HG03521 (cell line): Measurements from ENCODE around the gene CYP19A1.
"Not testable (repeated sequence)": the region's sequence is repeated elsewhere in the genome, so short reads cannot be mapped to it uniquely, and the experiment has no call there.

Experiments
- ATAC-seq: cut with Tn5 transposase; IDR thresholded peaks from one replicate; pipeline ENCODE4 v1.9.1; 2021; ENCODE audit warnings: mild to moderate bottlenecking, moderate library complexity; ENCODE audit not compliant: unreplicated experiment

CYP19A1 gene

DNA sequence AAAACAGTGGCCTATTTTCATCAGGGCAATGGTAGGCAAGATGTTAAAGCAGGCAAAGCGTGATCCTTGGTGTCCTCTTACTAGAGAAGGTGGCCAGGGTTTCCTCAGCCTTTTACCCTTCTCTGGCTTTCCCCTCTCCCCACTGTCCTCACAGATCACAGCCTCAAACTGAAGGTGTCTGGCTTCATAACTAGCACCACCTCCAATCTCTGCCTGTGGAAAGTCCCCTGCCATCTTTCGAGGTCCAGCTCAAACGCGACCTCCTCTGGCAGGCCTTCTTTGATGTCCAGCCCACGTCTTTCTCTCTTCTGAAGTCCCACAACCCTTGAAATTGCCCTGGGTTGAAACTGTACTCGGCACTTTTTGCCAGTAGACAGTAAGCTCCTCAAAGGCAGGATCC, 35.9 kb downstream of the CYP19A1 start:
- no peak for ATAC-seq

DNA sequence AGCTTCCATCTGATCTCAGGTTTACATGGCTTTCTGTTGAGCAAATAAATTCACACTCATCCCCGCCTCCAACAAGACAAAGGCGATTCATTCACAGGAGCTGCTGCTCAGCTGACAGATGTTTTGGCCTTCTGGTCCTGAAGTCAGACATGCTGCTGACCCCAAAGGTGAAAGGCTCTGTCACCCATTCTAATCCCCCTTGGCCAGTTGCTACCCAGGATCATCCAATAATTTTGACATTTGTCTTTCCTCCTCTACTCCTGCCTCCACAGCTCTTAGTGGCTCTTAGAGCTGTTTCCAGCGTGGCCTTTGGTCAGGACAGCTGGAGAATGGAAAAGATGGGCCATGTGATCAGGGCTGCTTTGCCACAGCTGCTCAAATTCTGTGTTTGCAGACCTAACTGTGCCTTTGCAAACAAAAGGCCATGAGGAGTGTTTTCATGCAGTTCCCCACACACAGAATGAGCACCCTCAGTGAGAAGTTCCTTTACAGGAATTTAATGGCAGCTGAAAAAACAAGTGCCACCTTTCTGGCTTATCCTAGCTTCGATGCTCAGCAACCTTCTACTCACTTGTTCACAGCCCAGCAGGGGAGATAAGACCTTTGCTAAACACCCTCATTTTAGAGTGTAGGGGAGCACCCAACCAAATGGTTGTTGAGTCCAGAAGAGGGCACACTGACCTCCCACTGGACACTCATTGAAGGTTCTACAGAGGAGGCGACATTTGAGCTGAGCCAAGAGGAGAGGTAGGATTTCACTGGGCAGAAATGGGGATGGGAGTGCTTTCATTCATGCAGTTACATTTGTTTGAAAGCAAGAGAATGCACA, 39.0 kb downstream of the CYP19A1 start:
- no peak for ATAC-seq

DNA sequence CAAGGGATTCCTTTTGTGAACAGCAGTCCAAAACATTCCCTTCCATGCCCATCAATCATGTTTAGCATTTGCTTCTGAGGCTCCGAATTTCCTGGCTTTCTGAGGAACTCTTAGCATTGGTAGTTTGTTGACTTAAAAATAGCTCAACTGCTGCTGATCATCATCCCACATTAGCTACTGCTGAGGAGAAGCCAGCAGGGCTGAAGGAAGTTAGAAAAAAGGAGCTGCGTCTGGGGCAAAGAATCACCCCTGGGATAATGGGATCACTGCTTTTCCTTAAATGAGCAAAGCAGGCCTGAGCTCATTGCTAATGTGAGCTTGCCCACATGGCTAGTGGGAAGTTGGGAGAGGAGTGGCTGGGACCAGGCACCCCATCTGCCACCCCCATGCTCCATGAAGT, 39.8 kb downstream of the CYP19A1 start:
- no peak for ATAC-seq

DNA sequence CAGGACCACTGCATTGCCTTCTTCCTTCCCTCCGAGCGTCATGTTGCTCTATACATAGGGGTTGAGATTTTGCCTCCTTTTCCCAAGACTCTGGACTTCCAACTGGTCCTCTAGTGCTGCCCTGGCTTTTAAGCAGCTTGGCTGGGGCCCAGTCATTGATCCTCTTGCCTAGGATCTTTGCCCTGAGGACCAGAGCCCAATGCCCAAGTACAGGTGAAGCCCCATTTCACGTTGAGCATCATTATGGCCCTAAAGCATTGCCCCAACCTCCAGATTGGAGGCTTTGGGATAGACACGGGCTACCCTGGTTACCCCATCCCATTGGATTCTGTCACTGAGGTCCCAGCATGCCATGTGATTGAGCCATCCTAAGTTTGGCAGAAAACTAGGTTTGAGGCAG, 47.7 kb downstream of the CYP19A1 start:
- no peak for ATAC-seq

DNA sequence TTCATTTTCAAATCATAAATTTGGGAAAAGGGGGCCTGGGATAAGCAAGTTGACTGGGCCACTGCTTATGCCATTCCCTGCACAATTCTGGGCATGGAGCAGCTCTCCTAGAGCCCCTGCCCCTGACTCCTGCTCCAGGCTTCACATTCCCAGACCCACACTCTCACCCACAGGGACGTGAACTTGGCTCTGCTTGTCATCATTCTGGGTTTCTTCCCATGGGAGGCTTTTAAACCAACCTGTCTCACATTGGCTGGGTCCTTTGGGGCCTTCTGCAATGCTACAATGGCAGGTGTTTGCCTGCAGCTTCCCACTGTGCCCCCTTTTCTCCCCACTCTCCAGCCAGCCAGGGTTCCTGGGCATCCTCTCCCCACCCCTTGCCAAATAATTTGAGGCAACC, 49.1 kb downstream of the CYP19A1 start:
- ATAC-seq = no peak

DNA sequence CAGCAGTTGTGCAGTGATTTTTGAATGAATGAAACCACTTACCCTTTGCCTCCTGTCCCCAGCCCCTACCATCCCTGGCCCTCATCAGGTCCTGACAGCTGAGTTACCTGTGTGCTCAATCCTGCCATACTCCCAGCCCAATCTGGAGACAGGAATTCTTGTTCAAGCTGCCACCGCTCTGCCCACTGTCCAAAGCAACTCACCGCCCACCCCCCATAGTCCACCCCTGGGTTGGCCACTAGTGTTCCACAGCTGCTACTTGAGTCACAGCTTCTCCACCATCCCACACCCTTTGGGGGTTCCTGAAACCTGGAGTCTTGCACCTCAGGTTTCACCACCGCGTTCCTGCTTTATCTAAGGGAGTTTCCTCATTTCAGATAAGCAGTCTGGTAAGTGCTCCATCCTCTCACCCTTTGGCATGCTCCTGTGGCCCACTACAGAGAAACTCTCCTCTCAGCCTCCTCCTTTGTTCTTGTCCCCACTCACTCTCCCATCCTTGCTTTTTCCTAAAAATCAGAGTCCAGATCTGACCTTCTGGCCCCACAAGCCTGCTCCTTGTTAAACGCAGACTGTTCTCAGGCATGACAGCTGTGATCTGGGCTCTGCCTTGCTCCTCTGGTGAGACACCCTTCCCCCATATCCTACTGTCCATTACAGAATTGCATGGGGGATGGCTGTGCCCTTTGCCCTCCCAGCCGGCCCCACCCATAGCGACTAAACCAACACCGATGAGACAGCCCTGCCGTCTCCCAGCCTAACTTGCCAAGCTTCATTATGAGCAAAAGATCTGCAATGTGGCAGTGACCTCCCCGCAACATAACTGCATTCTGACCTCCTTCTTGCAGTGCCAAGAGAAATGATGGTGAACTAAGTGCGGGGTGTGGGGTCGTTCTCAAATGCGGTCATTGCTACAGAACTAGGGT, 50.0 kb downstream of the CYP19A1 start:
- ATAC-seq = no peak

DNA sequence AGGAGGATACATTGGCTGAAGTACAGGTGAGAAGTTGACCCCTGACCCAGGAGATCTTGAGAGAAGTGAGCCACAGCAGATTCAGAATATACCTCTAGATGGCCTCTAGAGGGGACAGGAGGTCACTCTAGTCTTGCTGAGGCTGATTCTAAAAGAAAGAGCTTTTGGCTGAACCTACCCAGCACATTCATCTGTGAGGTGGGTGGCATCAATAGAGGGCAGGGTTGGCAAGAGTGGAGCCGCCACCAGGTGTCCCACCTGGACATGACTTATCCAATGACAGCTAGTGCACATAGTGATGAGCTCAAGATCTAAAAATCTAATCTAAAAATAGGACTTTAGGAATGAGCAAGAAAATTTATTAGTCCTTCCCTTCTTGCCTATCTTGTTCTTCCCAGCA, 51.6 kb downstream of the CYP19A1 start:
- no peak for ATAC-seq

DNA sequence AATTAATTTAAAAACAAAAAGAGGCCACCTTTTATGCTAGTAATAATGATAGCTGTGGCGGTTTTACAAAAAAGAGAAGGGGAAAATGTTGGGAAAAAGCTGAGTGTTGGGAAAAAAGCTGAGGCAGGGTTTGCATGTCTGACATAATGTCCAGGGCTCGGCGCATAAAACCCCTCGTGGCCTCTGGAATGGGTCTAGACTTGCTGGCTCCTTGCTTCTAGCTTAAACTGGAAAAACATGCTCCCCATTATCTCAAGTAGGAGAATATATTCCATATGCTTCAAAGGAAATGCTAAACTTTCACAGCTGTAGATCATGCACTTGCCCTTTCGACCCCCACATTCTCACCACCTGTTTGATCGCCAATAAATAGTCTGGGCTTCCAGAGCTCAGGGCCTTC, 53.0 kb downstream of the CYP19A1 start:
- no peak for ATAC-seq

DNA sequence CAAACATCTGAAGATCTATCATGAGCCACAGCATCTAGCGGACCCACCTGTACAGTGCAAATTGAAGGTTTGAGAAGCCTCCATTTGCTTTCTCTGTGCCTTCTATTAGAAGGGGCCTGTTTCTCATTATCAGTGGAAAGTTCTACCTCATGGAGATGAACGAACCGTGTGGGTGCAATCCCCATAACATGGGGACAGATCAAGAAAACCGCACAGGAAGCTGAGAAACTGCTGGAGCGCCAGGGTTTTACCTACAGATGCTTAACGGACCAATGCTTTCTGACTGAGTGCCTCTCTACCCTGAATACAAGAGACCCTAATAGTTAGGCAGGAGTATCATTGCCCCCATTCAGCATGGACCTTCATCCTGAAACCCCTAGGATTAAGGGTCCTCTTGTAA, 53.5 kb downstream of the CYP19A1 start:
- ATAC-seq = no peak

DNA sequence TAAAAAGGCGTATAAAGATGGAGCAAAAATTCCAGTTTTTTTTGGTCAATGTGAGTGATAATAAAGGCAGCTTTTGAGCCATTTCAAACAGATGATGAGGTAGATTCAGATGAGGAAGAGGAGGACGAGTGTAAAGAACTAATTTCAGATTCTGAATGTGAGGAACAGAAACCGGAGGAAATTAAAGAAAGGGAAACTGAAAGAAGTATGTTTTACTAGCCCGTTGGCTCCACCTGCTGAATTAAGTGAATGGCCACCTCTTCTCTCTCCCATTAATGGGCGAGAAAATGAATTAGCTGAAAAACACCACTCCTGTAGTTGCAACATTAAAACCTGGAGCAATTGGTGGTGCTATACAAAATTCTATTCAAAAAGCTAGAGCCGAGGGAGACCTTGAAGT, 55.4 kb downstream of the CYP19A1 start:
- ATAC-seq = no peak

DNA sequence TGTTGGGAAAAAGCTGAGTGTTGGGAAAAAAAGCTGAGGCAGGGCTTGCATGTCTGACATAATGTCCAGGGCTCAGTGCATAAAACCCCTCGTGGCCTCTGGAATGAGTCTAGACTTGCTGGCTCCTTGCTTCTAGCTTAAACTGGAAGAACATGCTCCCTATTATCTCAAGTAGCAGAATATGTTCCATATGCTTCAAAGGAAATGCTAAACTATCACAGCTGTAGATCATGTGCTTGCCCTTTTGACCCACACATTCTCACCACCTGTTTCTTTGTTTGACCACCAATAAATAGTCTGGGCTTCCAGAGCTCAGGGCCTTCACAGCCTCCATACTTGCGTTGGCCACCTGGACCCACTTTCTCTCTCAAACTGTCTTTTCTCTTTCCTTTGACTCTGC, 56.2 kb downstream of the CYP19A1 start:
- not testable (repeated sequence) for ATAC-seq

DNA sequence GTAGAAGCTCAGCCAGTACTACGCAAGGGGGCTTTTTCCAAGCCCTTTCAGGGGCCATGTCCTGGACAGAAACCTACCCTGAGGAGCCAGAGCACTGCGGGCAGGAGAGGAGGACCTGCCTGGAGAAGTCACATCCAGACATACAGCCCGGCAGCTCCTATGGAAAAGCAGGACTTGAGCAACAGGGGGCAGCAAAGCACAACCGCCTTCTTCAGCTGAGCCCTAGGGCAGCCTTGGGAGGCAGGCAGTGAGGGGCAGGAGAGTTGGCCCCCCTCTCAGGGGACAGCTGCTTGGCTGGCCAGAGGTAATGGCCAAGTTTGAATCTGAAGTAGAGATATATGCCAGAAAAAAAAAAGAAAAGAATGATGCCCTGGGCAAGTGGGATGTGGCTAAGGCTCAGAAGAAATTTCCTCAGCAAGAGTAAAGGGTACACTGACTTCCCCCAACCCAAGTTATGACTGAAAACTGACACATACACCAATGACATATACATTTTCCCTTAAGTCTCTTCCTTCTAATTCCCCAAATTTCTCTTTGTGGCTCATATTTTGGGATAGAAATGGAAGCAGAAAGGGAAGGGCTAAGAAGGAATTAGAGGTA, 56.9 kb downstream of the CYP19A1 start:
- ATAC-seq = no peak

DNA sequence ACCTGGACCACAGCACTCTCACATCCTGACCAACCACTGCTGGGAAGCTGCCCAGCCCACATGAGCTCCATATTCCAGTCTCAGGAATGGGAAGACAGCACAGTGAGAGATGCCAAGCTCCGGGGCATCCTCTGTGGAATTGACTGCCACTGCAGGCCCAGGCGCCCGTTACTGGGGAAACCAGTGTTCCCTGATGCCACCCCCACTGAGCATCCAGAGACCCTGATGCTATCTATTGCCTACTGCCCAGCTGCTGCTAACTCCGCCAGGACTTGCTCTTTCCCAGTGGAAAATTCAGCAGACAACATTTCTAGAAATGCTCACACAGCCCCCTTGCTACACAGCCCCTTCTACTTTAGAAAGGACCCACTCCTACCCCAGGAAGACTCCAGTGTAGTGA, 57.6 kb downstream of the CYP19A1 start:
- ATAC-seq = no peak

DNA sequence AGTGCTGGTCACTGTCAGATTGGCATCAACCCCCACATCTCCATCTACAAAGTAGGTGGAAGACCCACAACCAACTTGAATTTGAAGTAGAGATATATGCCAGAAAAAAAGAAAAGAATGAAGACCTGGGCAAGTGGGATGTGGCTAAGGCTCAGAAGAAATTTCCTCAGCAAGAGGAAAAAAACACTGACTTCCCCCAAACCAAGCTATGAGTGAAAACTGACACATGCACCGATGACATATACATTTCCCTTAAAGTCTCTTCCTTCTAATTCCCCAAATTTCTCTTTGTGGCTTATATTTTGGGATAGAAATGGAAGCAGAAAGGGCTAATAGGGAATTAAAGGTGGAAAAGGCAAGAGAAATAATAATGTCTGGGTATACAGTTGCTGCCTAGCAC, 59.0 kb downstream of the CYP19A1 start:
- ATAC-seq = no peak

DNA sequence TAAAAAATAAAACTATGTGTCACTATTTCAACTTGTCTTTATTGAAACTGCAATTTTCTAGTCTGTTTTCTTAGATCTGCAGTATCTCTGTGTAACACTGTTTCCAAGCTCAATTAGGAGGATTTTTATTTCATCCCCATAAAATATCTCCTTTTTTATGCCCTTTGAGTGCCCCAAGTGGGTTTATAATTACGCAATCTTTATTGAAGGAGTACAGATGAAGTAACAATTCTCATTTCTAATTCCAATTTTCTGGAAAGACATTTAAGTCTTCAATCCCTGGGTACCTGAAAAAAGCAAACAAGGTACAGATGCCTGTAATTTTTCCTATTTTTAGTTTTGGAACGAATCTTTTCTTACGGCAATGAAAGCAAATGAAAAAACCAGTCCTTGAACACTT, 61.3 kb downstream of the CYP19A1 start:
- no peak for ATAC-seq

DNA sequence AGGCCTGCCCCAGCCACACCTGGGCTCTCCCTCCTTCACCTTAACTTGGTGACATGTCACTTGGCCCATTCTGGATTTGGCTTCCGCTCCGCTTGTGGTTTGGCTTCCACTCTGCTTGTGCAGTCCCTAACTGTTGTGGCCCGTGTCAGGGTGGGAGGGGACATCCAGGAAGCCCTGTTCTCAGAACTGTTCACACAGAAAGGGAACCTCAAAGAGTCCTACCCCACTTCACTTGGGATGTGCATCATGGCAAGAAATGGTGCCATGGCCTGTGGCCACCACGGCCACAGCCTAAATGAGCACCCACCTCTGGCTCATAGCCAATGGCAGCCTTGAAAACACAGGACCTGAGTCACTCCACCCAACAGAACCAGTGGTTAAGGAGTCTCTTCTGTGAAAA, 63.4 kb downstream of the CYP19A1 start:
- no peak for ATAC-seq

DNA sequence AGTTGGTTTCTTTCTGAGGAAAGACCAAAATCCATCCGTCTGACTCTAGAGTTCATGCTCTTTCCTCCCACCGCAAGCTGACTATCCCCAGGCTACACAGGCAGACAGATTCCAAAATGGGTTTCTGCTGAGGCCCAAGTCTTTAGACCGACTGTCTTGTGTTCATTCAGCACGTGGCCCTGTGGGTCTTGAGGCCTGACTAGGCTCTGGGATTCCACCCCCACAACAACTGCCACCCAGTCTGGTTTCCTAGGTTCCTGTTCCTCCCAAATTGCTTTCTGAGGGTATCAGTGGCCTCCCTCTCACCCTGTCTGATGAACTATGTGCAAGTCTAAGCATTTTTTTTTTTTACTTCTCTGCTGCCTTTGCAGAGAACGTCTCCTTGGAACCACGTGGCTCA, 67.7 kb downstream of the CYP19A1 start:
- no peak for ATAC-seq

DNA sequence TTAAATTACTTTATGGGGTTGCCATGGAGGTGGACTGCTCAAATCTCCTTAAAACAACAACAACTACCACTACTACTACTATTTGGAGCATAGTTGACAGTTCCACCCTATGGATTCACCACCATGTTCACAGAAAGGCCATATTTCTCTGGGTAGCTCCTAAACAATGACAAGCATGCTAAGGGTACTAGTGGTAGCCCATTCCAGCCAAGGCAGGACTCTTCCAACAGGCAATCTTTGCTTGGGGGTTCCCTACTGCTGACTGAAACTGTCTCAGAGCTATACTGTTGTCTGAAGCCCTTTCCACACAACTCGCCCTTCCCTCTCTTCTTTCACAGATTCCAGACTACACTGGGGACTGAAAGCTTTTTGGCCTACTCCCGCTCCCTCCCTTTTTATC, 68.9 kb downstream of the CYP19A1 start:
- no peak for ATAC-seq

DNA sequence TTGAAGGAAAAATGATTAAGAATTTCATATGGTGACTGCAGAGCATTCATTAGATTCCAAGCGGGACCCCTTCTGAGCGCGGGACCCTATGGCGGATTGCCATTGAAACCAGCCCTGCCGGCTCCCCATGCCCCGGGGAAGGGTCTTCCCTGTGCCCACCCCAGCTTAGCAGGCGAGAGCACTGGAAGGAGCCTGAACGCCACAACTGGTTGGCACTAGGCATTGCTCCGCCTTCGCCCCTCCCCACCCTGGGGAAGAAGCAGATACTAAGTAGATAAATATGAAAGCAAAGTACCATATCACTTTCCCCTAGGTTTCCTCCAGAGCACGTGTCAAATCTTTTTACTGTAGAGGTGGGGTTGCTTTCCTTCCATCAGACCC, 70.7 kb downstream of the CYP19A1 start:
- no peak for ATAC-seq

DNA sequence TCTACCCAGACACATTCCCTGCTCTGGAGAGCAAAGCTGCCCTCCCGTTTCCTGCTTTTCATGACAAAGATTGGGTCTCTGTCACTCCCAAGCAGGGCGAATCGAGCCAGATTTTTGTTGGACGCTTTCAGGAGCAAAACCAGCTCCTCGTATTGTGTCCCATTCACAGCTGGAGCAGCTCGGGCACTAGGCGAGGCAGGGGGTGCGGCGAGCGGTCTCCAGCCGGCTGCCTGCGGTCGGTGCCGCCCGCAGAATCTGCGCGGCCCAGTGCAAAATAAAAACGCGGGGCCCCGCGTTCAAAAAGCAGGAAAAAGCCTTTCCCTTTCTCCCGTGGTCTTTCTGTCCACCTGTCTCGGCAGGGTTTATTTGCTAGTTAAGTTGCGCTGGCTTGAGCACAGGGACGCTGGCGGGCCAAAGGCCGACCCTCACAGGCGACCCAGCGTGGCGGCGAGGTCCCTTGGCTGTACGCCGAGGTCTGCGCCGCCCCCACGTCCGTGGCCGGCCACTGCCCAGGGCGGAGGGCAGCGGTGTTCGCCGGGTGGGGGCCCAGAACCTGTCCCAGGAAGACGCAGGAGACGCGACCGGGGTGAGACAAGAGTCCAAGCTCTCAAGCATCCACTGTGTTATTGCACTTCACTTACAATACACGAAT, 71.2 kb downstream of the CYP19A1 start:
- ATAC-seq = no peak

DNA sequence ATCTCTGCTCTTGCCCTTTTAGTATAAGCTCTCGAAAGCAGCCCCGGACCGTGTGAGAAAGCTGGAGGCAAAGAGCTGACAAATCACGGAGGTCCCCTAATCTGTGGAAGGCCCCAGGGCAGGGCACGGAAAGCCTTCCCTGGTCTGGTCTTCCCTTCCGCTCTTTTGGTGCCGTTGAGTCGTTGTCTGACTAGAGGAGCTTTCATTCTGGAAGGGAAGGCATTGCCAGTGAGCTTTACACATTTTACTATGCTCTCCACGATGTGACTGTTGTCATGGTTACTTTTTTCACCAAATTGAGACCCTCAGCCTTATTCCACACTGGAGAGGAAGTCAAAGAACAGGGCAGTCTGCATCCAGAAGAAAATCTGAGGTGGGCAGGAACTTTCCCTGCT, 71.7 kb downstream of the CYP19A1 start:
- ATAC-seq = no peak
